Vagina (tissue), 2 donors: ENCODE results near the gene PNPLA2.

ENCODE experiments used
- CTCF ChIP-seq, 3 experiments: fragments of 450-650 bp in 2 of 3; fragments of 200-600 bp in 1 of 3; sonication (generic) in 1 of 3; IDR thresholded peaks; one replicate each; pipeline ENCODE4 v1.5.1; 2017 to 2019; ENCODE audit warnings: antibody characterized with exemption in 3 of 3, mild to moderate bottlenecking in 2 of 3, moderate library complexity in 2 of 3
- POLR2AphosphoS5 ChIP-seq, 2 donors: sonication (generic); formaldehyde crosslinking; IDR thresholded peaks; one replicate each; pipeline ENCODE4 v1.9.0; 2017; ENCODE audit warnings: antibody characterized with exemption in 2 of 2, mild to moderate bottlenecking in 2 of 2, low read depth in 1 of 2; ENCODE audit not compliant: insufficient read depth in 1 of 2

GRCh38 chr11:794766-795633 lies 23.7 kb upstream of the PNPLA2 start:
- TF ChIP-seq CTCF (IDR thresholded peaks at IDR 0.05) (no peak), POLR2AphosphoS5 (IDR thresholded peaks at IDR 0.05; ENCODE audit: insufficient read depth in 1 of 2, low read depth in 1 of 2) (no peak)
